Stimulated activated CD8-positive, alpha-beta memory T cell treated with anti-CD3 and anti-CD28 coated beads, Interleukin-4, amount 100 ng/mL, for 24 hours (primary cell): ENCODE measurements around the gene TRIM62.

Experiments
- DNase-seq: peaks from one replicate; pipeline ENCODE4 v3.0.0-alpha.2; 2020; ENCODE audit warnings: low read depth

TRIM62 gene

DNA sequence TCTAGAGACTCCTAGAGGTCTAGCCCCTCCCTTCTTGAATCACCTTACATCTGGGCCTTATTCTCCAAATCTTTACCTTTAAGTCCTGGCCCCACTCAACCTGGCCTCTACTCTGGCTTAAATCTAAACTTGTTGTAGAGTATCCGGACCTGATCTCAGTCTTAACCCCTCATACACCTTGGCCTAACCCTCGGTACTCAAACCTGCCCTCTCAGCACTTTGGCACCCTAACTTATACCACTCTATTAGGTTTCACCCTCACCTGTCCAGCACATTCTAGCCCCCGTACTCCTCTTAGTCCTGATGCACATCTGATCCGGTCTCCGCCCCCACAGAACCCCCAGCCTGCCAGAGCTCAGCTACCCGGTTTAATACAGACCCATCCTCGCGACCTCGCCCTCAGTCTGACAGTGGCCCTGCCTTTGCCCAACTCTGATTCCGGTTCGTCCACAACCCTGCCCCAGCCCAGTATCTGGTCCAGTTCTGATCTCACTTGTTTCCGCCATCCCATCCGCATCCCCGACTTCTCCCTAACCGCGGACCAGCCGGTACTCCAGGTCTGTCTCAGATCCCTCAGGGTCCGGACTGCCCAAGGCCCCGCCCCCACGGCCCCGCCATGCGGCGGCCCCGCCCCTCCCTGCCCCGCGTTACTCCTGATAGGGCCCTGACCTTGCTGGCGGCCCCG, 1.5 kb downstream of the TRIM62 start:
- DNase-seq = peak; percentile 76

GRCh38 chr1:33178836-33179439, 2.9 kb downstream of the TRIM62 start:
- DNase-seq = no peak

- no peak for DNase-seq
Measured at GRCh38 chr1:33177996-33178540, 3.8 kb downstream of the TRIM62 start.

GRCh38 chr1:33176887-33177286, 5.0 kb downstream of the TRIM62 start:
- no peak for DNase-seq

- DNase-seq = no peak
Measured at GRCh38 chr1:33176362-33176850, 5.4 kb downstream of the TRIM62 start.

DNA sequence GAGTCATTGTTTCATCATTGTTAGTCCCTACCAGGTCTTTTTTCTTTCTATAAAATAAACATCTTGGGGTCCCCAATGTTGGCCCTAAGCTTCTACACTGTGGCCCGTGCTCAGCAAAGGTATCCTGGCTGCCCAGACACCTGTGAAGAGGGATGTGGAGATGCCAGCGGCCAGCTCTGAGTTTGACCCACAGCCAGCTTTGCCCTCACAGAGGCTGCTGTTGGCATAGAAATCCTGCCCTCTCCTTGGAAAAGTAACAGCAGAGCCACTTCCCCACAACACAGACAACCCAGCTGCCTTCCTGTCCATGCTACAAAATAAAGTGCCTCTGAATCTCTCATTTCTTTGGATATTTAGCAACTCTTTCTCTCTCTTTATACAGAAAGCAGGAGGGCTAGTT, 6.0 kb downstream of the TRIM62 start:
- no peak for DNase-seq

DNA sequence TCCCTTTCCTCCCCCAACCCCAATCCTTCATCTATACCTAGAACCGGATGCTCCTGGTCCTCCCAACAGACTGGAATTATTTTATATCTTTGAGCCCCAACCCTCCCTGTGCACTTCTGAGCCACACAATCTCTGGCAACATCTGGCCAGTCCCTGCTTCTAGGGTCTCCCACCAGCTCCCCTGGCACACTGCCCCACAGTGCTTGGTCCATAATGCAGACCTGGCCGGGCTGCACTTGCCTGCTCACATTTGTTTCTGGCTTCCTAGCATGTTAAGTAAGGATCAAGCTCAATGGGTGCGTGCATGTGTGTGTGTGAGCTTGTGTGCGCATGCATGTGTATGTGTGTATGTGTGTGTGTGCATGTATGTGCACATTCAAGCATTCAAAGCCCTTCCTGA, 8.8 kb downstream of the TRIM62 start:
- no peak for DNase-seq

- DNase-seq = no peak
Measured at GRCh38 chr1:33171977-33172813, 9.6 kb downstream of the TRIM62 start.

DNA sequence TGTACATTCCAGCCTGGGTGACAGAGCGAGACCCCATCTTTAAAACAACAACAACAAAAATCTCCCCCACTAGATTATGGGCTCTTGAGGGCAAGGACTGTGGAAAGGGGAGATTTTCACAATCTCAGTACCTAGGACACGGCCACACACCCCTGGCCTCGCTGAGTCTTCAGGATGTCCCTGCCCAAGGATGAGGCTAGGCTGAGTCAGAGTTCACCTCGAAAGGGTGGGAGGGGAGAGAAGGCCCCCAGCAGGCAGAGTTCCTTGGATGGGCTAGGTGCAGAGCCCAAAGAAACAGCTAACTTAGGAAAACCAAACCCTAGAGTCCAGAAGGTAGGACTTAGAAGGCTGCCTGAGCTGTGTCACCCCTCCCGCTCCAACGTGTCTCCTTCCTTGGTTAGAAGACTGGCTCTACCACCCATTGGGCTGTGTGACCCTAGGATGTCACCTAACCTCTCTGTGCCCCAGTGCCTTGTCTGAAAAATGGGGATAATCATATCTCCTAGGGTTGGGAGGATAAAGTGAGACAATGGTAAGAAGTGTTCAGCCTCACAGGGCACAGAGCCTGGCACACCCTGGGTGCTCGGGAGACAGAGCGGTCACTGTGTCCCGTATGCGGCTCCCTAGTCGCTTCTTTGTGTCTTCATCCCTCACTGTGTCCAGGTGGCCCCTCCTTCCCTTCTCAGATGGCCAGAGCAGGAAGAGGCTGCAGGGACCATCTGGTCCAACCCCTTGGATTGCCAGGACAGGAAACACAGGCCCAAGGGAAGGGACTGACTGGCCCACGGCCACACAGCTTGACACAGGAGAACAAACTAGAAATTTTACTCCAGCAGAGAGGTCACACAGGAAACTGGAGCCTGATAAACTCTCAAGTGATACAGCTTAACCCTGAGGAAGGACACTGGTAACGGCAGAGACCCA, 11.2 kb downstream of the TRIM62 start:
- DNase-seq = no peak

DNA sequence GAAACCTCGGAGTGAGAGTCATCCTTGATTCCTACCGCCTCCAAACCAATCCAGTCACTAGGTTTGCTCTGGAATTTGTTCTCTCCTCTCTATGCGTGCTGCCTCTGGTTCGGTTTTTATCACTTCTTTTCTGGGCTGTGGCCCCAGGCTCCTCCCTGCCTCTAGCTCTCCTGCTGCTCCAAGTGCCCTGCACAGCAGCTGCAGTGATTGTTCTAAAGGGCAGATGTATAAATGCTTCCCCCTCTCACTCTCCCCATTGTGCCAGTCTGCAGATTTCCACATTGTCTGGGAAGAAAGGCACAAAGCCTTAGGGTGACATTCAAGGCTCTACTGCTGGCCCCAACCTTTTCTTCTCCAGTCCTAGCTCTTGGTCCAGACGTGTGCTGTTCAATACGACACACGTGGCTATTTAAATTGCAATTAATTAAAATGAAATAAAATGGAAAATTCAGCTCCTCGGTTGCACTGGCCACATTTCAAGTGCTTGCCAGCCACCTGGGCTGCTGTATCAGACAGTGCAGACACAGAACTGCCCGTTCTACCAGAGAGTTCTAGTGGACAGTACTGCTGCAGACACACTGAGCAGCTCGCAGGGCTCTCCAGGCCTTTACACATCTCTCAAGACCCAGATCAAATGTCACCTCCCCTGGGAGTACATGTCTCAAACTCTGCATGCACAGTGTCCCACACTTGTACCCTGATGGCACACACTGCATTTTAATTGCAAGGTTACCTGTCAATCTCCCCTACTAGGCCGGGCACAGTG, 12.4 kb downstream of the TRIM62 start:
- no peak for DNase-seq

GRCh38 chr1:33168556-33169289, 13.1 kb downstream of the TRIM62 start:
- no peak for DNase-seq

DNA sequence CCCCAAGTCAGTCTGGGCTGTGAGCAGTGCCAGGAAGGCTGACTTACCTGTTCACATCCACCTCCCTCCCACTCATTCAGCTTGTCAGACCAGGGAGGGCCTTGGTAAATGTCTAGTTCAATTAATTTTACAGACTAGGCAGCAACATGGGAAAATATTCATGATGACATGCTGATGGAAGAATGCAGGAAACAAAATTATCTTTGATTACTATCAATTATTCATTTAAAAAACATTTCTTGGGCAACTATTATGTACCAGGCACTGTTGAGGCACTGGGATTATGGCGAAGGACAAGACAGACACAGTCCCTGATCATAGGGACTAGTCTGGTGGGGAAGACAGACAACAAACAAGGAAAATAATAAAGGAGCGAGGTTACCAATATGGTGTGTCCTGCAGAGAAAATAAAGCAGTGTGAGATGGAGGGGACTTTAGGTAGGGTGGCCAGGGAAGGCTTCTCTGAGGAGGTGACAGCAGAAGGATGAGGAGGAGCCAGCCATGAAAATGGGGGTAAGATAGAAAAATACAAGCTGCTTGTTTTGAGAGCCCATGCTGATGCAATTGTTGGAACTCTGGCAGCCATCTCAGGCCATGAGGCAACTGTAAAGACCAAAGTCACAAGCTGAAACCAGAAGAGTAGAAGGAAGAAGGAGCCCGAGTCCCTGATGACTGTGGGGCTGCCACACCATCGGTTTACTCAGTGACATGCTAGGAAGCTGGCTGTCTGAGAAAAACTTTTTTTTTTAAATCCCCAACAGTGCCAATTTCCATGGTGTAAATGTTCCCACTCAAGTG, 14.0 kb downstream of the TRIM62 start:
- DNase-seq = no peak

DNA sequence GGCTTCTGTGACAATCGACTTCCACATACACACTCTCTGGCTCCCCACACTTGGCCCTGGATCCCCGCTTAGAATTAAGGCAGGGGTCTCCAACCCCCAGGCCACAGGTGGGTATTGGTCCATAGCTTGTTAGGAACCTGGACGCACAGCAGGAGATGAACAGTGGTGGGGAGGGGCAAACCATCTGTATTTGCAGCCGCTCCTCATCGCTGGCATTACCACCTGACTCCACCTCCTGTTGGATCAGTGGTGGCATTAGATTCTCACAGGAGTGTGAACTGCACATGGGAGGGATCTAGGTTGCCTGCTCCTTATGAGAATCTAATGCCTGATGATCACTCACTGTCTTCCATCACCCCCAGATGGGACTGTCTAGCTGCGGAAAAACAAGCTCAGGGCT, 16.0 kb downstream of the TRIM62 start:
- no peak for DNase-seq

GRCh38 chr1:33165209-33165608, 16.6 kb downstream of the TRIM62 start:
- DNase-seq = no peak

GRCh38 chr1:33163621-33164519, 18.0 kb downstream of the TRIM62 start:
- DNase-seq = no peak

- no peak for DNase-seq
Measured at GRCh38 chr1:33162141-33162540, 19.7 kb downstream of the TRIM62 start.

GRCh38 chr1:33161061-33161681, 20.7 kb downstream of the TRIM62 start:
- DNase-seq = no peak

DNA sequence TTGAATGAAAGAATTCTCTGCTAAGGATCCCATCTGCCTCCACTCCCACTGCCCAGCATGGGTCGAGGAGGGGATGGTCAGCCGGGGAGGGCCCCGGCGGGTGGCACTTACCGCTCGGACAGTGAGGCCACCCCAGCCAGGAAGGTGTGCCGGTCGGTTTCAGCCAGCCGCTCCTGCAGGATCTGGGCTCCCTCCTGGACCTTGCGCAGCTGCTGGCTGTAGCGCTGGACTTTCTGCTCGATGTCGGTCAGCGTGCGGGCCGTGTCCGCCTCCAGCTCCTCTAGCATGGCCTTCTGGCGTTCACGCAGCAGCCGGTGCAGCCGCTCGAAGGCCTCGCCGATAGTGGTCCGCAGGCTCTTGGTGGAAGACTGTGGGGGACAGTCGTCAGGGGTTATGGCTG, 22.3 kb downstream of the TRIM62 start:
- DNase-seq = no peak
